ENCODE results near the gene IRF2BP2.

IRF2BP2 gene

GRCh38 chr1:234634387-234634786, 24.4 kb upstream of the IRF2BP2 start:
- DNase-seq (ENCODE audit: low read depth), result no peak

- no peak for DNase-seq (ENCODE audit: low read depth)
These were observed 23.4 kb upstream of the IRF2BP2 start for GRCh38 chr1:234633246-234634003.

- DNase-seq (ENCODE audit: low read depth), result no peak
These were observed 22.2 kb upstream of the IRF2BP2 start for GRCh38 chr1:234632225-234632624.

- DNase-seq (ENCODE audit: low read depth), result no peak
These were observed 21.7 kb upstream of the IRF2BP2 start for GRCh38 chr1:234631721-234632125.

- DNase-seq (ENCODE audit: low read depth), result no peak
These were observed 19.0 kb upstream of the IRF2BP2 start for GRCh38 chr1:234629026-234629425.

GRCh38 chr1:234628089-234628488, 18.1 kb upstream of the IRF2BP2 start:
- no peak for DNase-seq (ENCODE audit: low read depth)

- no peak for DNase-seq (ENCODE audit: low read depth)
These were observed 17.3 kb upstream of the IRF2BP2 start for GRCh38 chr1:234627009-234627950.

- DNase-seq (ENCODE audit: low read depth), result no peak
These were observed 16.4 kb upstream of the IRF2BP2 start for GRCh38 chr1:234626391-234626790.

GRCh38 chr1:234624724-234625117, 14.7 kb upstream of the IRF2BP2 start:
- DNase-seq (ENCODE audit: low read depth), result no peak

GRCh38 chr1:234621657-234622335, 11.8 kb upstream of the IRF2BP2 start:
- DNase-seq (ENCODE audit: low read depth), result no peak

- no peak for DNase-seq (ENCODE audit: low read depth)
These were observed 11.1 kb upstream of the IRF2BP2 start for GRCh38 chr1:234621127-234621468.

GRCh38 chr1:234620272-234621126, 10.5 kb upstream of the IRF2BP2 start:
- no peak for DNase-seq (ENCODE audit: low read depth)

GRCh38 chr1:234619794-234620247, 9.8 kb upstream of the IRF2BP2 start:
- DNase-seq (ENCODE audit: low read depth), result no peak

GRCh38 chr1:234619071-234619480, 9.1 kb upstream of the IRF2BP2 start:
- DNase-seq (ENCODE audit: low read depth), result no peak

GRCh38 chr1:234618737-234619049, 8.7 kb upstream of the IRF2BP2 start:
- no peak for DNase-seq (ENCODE audit: low read depth)

GRCh38 chr1:234617986-234618736, 8.2 kb upstream of the IRF2BP2 start:
- DNase-seq (ENCODE audit: low read depth), result no peak

GRCh38 chr1:234617131-234617985, 7.4 kb upstream of the IRF2BP2 start:
- no peak for DNase-seq (ENCODE audit: low read depth)

GRCh38 chr1:234616644-234617043, 6.7 kb upstream of the IRF2BP2 start:
- DNase-seq (ENCODE audit: low read depth), result no peak

- DNase-seq (ENCODE audit: low read depth), result no peak
These were observed 4.1 kb upstream of the IRF2BP2 start for GRCh38 chr1:234614081-234614489.

All from stimulated activated CD8-positive, alpha-beta memory T cell treated with anti-CD3 and anti-CD28 coated beads, Interleukin-4, amount 100 ng/mL, for 24 hours (primary cell).